Ecto neural progenitor cell (in vitro differentiated cells): ENCODE measurements around the gene GATA3.

Experiments
- DNase-seq: peaks from one replicate; pipeline ENCODE4 v3.0.0-alpha.2; 2018; ENCODE audit warnings: low spot score

Gene GATA3

GRCh38 chr10:8100366-8100765 lies 45.9 kb downstream of the GATA3 start:
- DNase-seq, result no peak

- DNase-seq, result peak; percentile 66
Observed at GRCh38 chr10:8102708-8103401, 48.4 kb downstream of the GATA3 start.

GRCh38 chr10:8103543-8103942 lies 49.1 kb downstream of the GATA3 start:
- DNase-seq, result no peak

- DNase-seq, result no peak
Observed at GRCh38 chr10:8104005-8104404, 49.5 kb downstream of the GATA3 start.

- DNase-seq, result no peak
Observed at GRCh38 chr10:8104721-8105120, 50.2 kb downstream of the GATA3 start.

GRCh38 chr10:8105932-8106331 lies 51.4 kb downstream of the GATA3 start:
- DNase-seq, result no peak

GRCh38 chr10:8112230-8112905 lies 57.9 kb downstream of the GATA3 start:
- DNase-seq, result no peak

- no peak for DNase-seq
Observed at GRCh38 chr10:8112942-8113442, 58.5 kb downstream of the GATA3 start.

- no peak for DNase-seq
Observed at GRCh38 chr10:8113616-8114015, 59.1 kb downstream of the GATA3 start.

GRCh38 chr10:8114741-8115617 lies 60.5 kb downstream of the GATA3 start:
- no peak for DNase-seq

GRCh38 chr10:8115618-8115980 lies 61.1 kb downstream of the GATA3 start:
- no peak for DNase-seq

GRCh38 chr10:8116474-8116873 lies 62.0 kb downstream of the GATA3 start:
- DNase-seq, result no peak

GRCh38 chr10:8116926-8117493 lies 62.5 kb downstream of the GATA3 start:
- no peak for DNase-seq

- no peak for DNase-seq
Observed at GRCh38 chr10:8121201-8121890, 66.9 kb downstream of the GATA3 start.

GRCh38 chr10:8122611-8123369 lies 68.3 kb downstream of the GATA3 start:
- no peak for DNase-seq

GRCh38 chr10:8124436-8124835 lies 69.9 kb downstream of the GATA3 start:
- DNase-seq, result no peak
